Fibroblast of mammary gland (primary cell): Measurements from ENCODE around the gene INVS.
"Not testable (repeated sequence)": the region's sequence is repeated elsewhere in the genome, so short reads cannot be mapped to it uniquely, and the experiment has no call there.

Source experiments
- DNase-seq: peaks from one replicate; pipeline ENCODE4 v3.0.0-alpha.2; 2010; ENCODE audit warnings: low read depth
- H3K4me3 ChIP-seq: 2 replicates; pipeline ENCODE4 v1.5.1; 2011; ENCODE audit warnings: low read depth, mild to moderate bottlenecking, low read length, moderate library complexity; ENCODE audit not compliant: control insufficient read depth
- CTCF ChIP-seq: conservative IDR thresholded peaks from 2 replicates; pipeline ENCODE4 v1.5.1; 2011; ENCODE audit warnings: low read depth, low read length, inconsistent platforms; ENCODE audit not compliant: control insufficient read depth, insufficient read depth

INVS gene

GRCh38 chr9:100098887-100099721, at the start of gene INVS, which contains the start of gene ERP44:
TSS of gene INVS (plus strand) at chr9:100099243. CDS start at chr9:100104522, 5,279 bp downstream.
TSS of gene ERP44 (minus strand) at chr9:100099000. CDS start at chr9:100098840, 160 bp downstream.
- peak; percentile 98 for DNase-seq
- peak within 1 kb of the TSS; percentile 99 for H3K4me3 ChIP-seq
- TF ChIP-seq CTCF: no peak

GRCh38 chr9:100049551-100049950, 49.5 kb upstream of the INVS start:
- no peak overlapping the region for H3K4me3 ChIP-seq
- TF ChIP-seq CTCF: no peak
- DNase-seq: no peak

- no peak for TF ChIP-seq CTCF
- no peak overlapping the region for H3K4me3 ChIP-seq
- no peak for DNase-seq
Observed at GRCh38 chr9:100052375-100052774, 46.7 kb upstream of the INVS start.

GRCh38 chr9:100056561-100056960, 42.5 kb upstream of the INVS start:
- TF ChIP-seq CTCF: no peak
- H3K4me3 ChIP-seq: no peak overlapping the region
- DNase-seq: no peak

- DNase-seq: no peak
- no peak for TF ChIP-seq CTCF
- H3K4me3 ChIP-seq: no peak overlapping the region
Observed at GRCh38 chr9:100057624-100058023, 41.4 kb upstream of the INVS start.

GRCh38 chr9:100058699-100059579, 40.1 kb upstream of the INVS start:
- no peak for TF ChIP-seq CTCF
- DNase-seq: no peak
- no peak overlapping the region for H3K4me3 ChIP-seq

- not testable (repeated sequence) for H3K4me3 ChIP-seq, DNase-seq
Observed at GRCh38 chr9:100062683-100063082, 36.4 kb upstream of the INVS start.
